Epithelial cell of esophagus (primary cell): Measurements from ENCODE around the gene KLHL7.
"Not testable (repeated sequence)": the region's sequence is repeated elsewhere in the genome, so short reads cannot be mapped to it uniquely, and the experiment has no call there.

Experiments
- DNase-seq: peaks from one replicate; pipeline ENCODE4 v3.0.0; 2010; ENCODE audit warnings: low read depth
- H3K4me3 ChIP-seq: 2 replicates; pipeline ENCODE4 v1.5.1; 2011; ENCODE audit warnings: mild to moderate bottlenecking, low read length, control low read depth
- TF ChIP-seq, protein P1 (sequence below): IDR thresholded peaks from 2 replicates; pipeline ENCODE4 v1.5.1; 2011; ENCODE audit warnings: low read depth, mild to moderate bottlenecking, low read length, control low read depth, inconsistent platforms; ENCODE audit not compliant: insufficient read depth; ENCODE audit errors: missing control alignments

The KLHL7 gene

GRCh38 chr7:23120106-23120505 lies 14.5 kb downstream of the KLHL7 start:
- no peak for DNase-seq
- no peak overlapping the region for H3K4me3 ChIP-seq
- TF ChIP-seq, protein P1, sequence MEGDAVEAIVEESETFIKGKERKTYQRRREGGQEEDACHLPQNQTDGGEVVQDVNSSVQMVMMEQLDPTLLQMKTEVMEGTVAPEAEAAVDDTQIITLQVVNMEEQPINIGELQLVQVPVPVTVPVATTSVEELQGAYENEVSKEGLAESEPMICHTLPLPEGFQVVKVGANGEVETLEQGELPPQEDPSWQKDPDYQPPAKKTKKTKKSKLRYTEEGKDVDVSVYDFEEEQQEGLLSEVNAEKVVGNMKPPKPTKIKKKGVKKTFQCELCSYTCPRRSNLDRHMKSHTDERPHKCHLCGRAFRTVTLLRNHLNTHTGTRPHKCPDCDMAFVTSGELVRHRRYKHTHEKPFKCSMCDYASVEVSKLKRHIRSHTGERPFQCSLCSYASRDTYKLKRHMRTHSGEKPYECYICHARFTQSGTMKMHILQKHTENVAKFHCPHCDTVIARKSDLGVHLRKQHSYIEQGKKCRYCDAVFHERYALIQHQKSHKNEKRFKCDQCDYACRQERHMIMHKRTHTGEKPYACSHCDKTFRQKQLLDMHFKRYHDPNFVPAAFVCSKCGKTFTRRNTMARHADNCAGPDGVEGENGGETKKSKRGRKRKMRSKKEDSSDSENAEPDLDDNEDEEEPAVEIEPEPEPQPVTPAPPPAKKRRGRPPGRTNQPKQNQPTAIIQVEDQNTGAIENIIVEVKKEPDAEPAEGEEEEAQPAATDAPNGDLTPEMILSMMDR, result no peak

GRCh38 chr7:23121165-23121564 lies 15.6 kb downstream of the KLHL7 start:
- no peak overlapping the region for H3K4me3 ChIP-seq
- no peak for DNase-seq
- TF ChIP-seq, protein P1, result no peak

DNA sequence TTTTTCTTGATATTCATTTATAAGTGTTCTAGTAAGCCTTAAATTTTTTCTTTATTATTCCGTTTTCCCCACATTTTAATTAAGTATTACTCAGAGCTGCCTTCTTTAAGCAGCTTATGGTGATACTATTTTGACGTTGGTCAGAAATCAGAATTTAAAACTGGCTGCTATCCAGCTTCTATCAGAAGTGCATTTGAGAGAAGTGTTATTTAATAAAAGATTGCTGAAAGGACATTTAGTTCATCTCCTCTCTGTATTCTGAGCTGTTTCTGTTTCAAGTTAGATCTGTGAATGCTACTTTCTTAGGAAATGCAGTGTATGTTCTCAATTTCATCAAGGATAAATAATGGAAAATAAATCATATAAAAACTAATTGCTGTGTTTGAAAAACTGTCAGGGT lies 17.4 kb downstream of the KLHL7 start:
- TF ChIP-seq, protein P1, result no peak
- no peak for DNase-seq
- no peak overlapping the region for H3K4me3 ChIP-seq

DNA sequence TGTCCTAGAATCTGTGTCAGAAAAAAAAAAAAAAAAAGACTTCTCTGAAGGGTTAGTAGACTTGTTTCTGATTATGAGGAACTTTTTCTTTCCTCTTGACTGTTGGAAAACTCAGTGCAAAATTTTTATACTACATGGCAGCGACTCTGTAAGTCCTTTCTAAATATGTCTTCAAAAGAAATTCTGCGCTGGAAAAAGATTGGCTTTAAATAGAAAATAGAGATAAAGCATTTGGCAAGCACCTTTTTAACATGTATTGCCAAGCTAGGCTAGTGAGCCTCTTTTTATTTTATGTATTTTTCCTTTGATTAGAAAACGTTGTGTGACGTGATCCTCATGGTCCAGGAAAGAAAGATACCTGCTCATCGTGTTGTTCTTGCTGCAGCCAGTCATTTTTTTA lies 17.9 kb downstream of the KLHL7 start:
- no peak for DNase-seq
- TF ChIP-seq, protein P1, result no peak
- no peak overlapping the region for H3K4me3 ChIP-seq

GRCh38 chr7:23129036-23129435 lies 23.5 kb downstream of the KLHL7 start:
- H3K4me3 ChIP-seq, result no peak overlapping the region
- DNase-seq, result no peak
- TF ChIP-seq, protein P1, result no peak

GRCh38 chr7:23131799-23132198 lies 26.2 kb downstream of the KLHL7 start:
- H3K4me3 ChIP-seq, DNase-seq: not testable (repeated sequence)

- H3K4me3 ChIP-seq, result no peak overlapping the region
- TF ChIP-seq, protein P1, result no peak
- no peak for DNase-seq
Observed at GRCh38 chr7:23133797-23134196, 28.2 kb downstream of the KLHL7 start.

GRCh38 chr7:23135755-23136154 lies 30.2 kb downstream of the KLHL7 start:
- TF ChIP-seq, protein P1, result no peak
- DNase-seq, result no peak
- no peak overlapping the region for H3K4me3 ChIP-seq
